H1 (cell line): ENCODE results near the gene HHAT. TPM values are rescaled to one million over a fixed set of nuclear protein-coding genes. Genes with fewer than 3 reads are reported as not detected.

Source experiments
- CTCF ChIA-PET: fragments of 300-600 bp; sonication (Branson Sonifier 250); formaldehyde crosslinking; loops from one replicate; lab custom pipeline; 2021; ENCODE audit not compliant: partially characterized antibody; lab: Charles Lee
- POLR2A ChIA-PET: fragments of 300-600 bp; sonication (Branson Sonifier 250); formaldehyde crosslinking; loops from one replicate; lab custom pipeline; 2021; ENCODE audit warnings: inconsistent platforms; ENCODE audit not compliant: partially characterized antibody; lab: Charles Lee
- DNase-seq, 2 experiments: peaks; one replicate each; pipeline versions ENCODE4 v3.0.0 to v3.0.0-alpha.2; 2010 to 2022; ENCODE audit warnings: low spot score in 2 of 2, low read depth in 1 of 2, mixed read lengths in 1 of 2
- FAIRE-seq: peaks from 2 replicates; lab custom pipeline; 2011; peaks lifted over from hg19 to GRCh38; lab: Jason Lieb, UNC
- H2AFZ ChIP-seq: 2 replicates; pipeline ENCODE4 v1.8.1; 2012; ENCODE audit warnings: low read length, inconsistent platforms
- H2AK5ac ChIP-seq: 2 replicates; pipeline ENCODE4 v1.6.1; 2013; ENCODE audit warnings: low read depth, low read length
- H2BK120ac ChIP-seq: replicated peaks from 2 replicates; pipeline ENCODE3; 2013; ENCODE audit warnings: low read depth, low read length, inconsistent platforms
- H2BK12ac ChIP-seq: 2 replicates; pipeline ENCODE4 v1.6.1; 2013; ENCODE audit warnings: low read depth, low read length
- H2BK15ac ChIP-seq: 2 replicates; pipeline ENCODE4 v1.6.1; 2013; ENCODE audit warnings: low read length
- H2BK20ac ChIP-seq: 2 replicates; pipeline ENCODE4 v1.6.1; 2013; ENCODE audit warnings: low read length
- H2BK5ac ChIP-seq: 2 replicates; pipeline ENCODE4 v1.6.1; 2013; ENCODE audit warnings: low read depth, low read length
- H3K14ac ChIP-seq: 2 replicates; pipeline ENCODE4 v1.6.1; 2013; ENCODE audit warnings: inconsistent platforms; ENCODE audit not compliant: insufficient read length
- H3K18ac ChIP-seq: 2 replicates; pipeline ENCODE4 v1.6.1; 2013; ENCODE audit warnings: low read length; ENCODE audit errors: extremely low read depth
- H3K23ac ChIP-seq: 2 replicates; pipeline ENCODE4 v1.6.1; 2013; ENCODE audit warnings: inconsistent platforms; ENCODE audit not compliant: insufficient read length
- H3K23me2 ChIP-seq: 2 replicates; pipeline ENCODE4 v1.6.1; 2013; ENCODE audit warnings: low read depth, low read length
- H3K27ac ChIP-seq: 2 replicates; pipeline ENCODE4 v1.6.1; 2011; ENCODE audit warnings: low read depth, low read length, inconsistent platforms
- H3K27me3 ChIP-seq, 4 experiments: replicated peaks in 1 of 4; 1 replicate in 1 of 4; 2 replicates in 3 of 4; pipeline versions ENCODE4 v1.6.1 to v1.8.1; 2011 to 2013; ENCODE audit warnings: low read length in 3 of 4, mild to moderate bottlenecking in 3 of 4, inconsistent platforms in 2 of 4, mixed read lengths in 2 of 4, moderate library complexity in 1 of 4; ENCODE audit not compliant: control insufficient read depth in 3 of 4, insufficient read depth in 3 of 4; ENCODE audit errors: extremely low read depth in 1 of 4
- H3K36me3 ChIP-seq, 4 experiments: 2 replicates each; pipeline versions ENCODE4 v1.6.1 to v1.8.1; 2011 to 2013; ENCODE audit warnings: mild to moderate bottlenecking in 4 of 4, low read length in 3 of 4, moderate library complexity in 2 of 4, control low read depth in 1 of 4, inconsistent platforms in 1 of 4; ENCODE audit not compliant: insufficient read depth in 4 of 4, control insufficient read depth in 2 of 4
- H3K4ac ChIP-seq: replicated peaks from 2 replicates; pipeline ENCODE3; 2013; ENCODE audit warnings: low read length, low read depth, mixed read lengths, inconsistent platforms; ENCODE audit not compliant: insufficient read length
- H3K4me1 ChIP-seq, 4 experiments: replicated peaks in 1 of 4; 1 replicate in 1 of 4; 2 replicates in 3 of 4; pipeline versions ENCODE4 v1.6.1 to v1.8.1; 2011 to 2013; ENCODE audit warnings: low read length in 3 of 4, inconsistent platforms in 2 of 4, mixed read lengths in 1 of 4; ENCODE audit not compliant: insufficient read depth in 4 of 4, control insufficient read depth in 3 of 4
- H3K4me2 ChIP-seq, 2 experiments: 2 replicates each; pipeline versions ENCODE4 v1.6.1 to v1.8.1; 2011 to 2013; ENCODE audit warnings: low read depth in 2 of 2, low read length in 2 of 2, control low read depth in 1 of 2, inconsistent platforms in 1 of 2, mild to moderate bottlenecking in 1 of 2; ENCODE audit not compliant: insufficient read depth in 1 of 2
- H3K4me3 ChIP-seq, 4 experiments: fragments of 200-600, 300-600 bp in 1 of 4; sonication (generic), shearing (Covaris generic), sonication (Bioruptor Twin) in 1 of 4; 2 replicates each; pipeline versions ENCODE4 v1.5.1 to v1.8.1; 2011 to 2016; ENCODE audit warnings: low read length in 4 of 4, low read depth in 3 of 4, control low read depth in 2 of 4, inconsistent platforms in 2 of 4, mild to moderate bottlenecking in 2 of 4, mixed read lengths in 1 of 4, moderate library complexity in 1 of 4; ENCODE audit not compliant: insufficient read depth in 2 of 4; ENCODE audit errors: extremely low read depth in 1 of 4
- H3K56ac ChIP-seq: replicated peaks from 2 replicates; pipeline ENCODE3; 2013; ENCODE audit warnings: low read depth, mild to moderate bottlenecking, mixed read lengths, low read length, inconsistent platforms; ENCODE audit not compliant: insufficient read length
- H3K79me1 ChIP-seq: 2 replicates; pipeline ENCODE4 v1.6.1; 2013; ENCODE audit warnings: low read depth, low read length, control low read depth
- H3K79me2 ChIP-seq, 2 experiments: 2 replicates each; pipeline versions ENCODE4 v1.6.1 to v1.8.1; 2012 to 2013; ENCODE audit warnings: low read length in 2 of 2, mild to moderate bottlenecking in 2 of 2, inconsistent platforms in 1 of 2; ENCODE audit not compliant: insufficient read depth in 2 of 2, control insufficient read depth in 1 of 2
- H3K9ac ChIP-seq, 4 experiments: replicated peaks in 1 of 4; 1 replicate in 1 of 4; 2 replicates in 3 of 4; pipeline versions ENCODE4 v1.6.1 to v1.8.1; 2011 to 2013; ENCODE audit warnings: low read depth in 3 of 4, low read length in 3 of 4, control low read depth in 2 of 4, mild to moderate bottlenecking in 2 of 4, moderate library complexity in 2 of 4, inconsistent platforms in 1 of 4; ENCODE audit errors: extremely low read depth in 1 of 4
- H3K9me3 ChIP-seq, 2 experiments: 2 replicates each; pipeline versions ENCODE4 v1.6.1 to v1.8.1; 2012 to 2013; ENCODE audit warnings: mild to moderate bottlenecking in 2 of 2, moderate library complexity in 2 of 2, control low read depth in 1 of 2, inconsistent platforms in 1 of 2, low read depth in 1 of 2, low read length in 1 of 2, mixed read lengths in 1 of 2; ENCODE audit not compliant: insufficient read depth in 2 of 2
- H4K20me1 ChIP-seq, 2 experiments: replicated peaks in 1 of 2; 2 replicates each; pipeline versions ENCODE3 to v1.8.1; 2011 to 2013; ENCODE audit warnings: inconsistent platforms in 2 of 2, low read length in 2 of 2, mild to moderate bottlenecking in 1 of 2; ENCODE audit not compliant: insufficient read depth in 2 of 2, control insufficient read depth in 1 of 2
- H4K5ac ChIP-seq: 2 replicates; pipeline ENCODE4 v1.6.1; 2013; ENCODE audit warnings: low read length, low read depth, mixed read lengths, inconsistent platforms; ENCODE audit not compliant: insufficient read length
- H4K8ac ChIP-seq: 2 replicates; pipeline ENCODE4 v1.8.0; 2013; ENCODE audit warnings: mild to moderate bottlenecking, moderate library complexity, low read length, inconsistent platforms; ENCODE audit not compliant: insufficient read depth; ENCODE audit errors: extremely low read depth
- H4K91ac ChIP-seq: replicated peaks from 2 replicates; pipeline ENCODE3; 2013; ENCODE audit warnings: low read length, mixed read lengths, inconsistent platforms; ENCODE audit not compliant: insufficient read length
- WGBS, 2 experiments: shearing (Covaris generic) in 1 of 2; methylation state at CpG; one replicate each; pipeline versions ENCODE4 v1.1.6 to v1.1.7; 2013 to 2015; ENCODE audit warnings: low lambda C conversion rate in 2 of 2, mixed read lengths in 2 of 2, inconsistent platforms in 1 of 2, low coverage in 1 of 2, missing lambda C conversion rate in 1 of 2; ENCODE audit not compliant: insufficient replicate concordance in 2 of 2, insufficient coverage in 1 of 2, insufficient read length in 1 of 2; ENCODE audit errors: extremely low coverage in 1 of 2, missing lambda C conversion rate in 1 of 2; 5-methylcytosine and 5-hydroxymethylcytosine counted together
- polyA plus RNA-seq, 7 experiments: library from polyadenylated mRNA; depleted of rRNA in 3 of 7; stranded (reverse) in 5 of 7; unstranded in 2 of 7; fragments of >200 nt in 5 of 7; fragments of 200-250 nt in 2 of 7; gene quantifications; 1 replicate in 5 of 7; 2 replicates in 1 of 7; 4 replicates in 1 of 7; pipeline versions ENCODE4 v1.2.1 to v1.2.3, GENCODE V29; 2011 to 2013; ENCODE audit warnings: missing spikeins in 2 of 7, mixed read lengths in 2 of 7
- total RNA-seq: library from RNA; stranded (reverse); fragmentation: NEBNext Ultra II Directional; extraction: Animal tissue kit (Norgen Biotek cat#: 25700); gene quantifications from 2 replicates; pipeline ENCODE4 v1.2.1, GENCODE V29; 2021
- TF ChIP-seq, protein P1 (sequence below): fragments of 300-600 bp; sonication (generic); IDR thresholded peaks from 2 replicates; pipeline ENCODE4 v1.7.1; 2012; ENCODE audit warnings: low read length, moderate library complexity, mild to moderate bottlenecking, inconsistent platforms; ENCODE audit not compliant: insufficient replicate concordance

HHAT gene
- total and polyA plus RNA-seq, 2 of the 8 experiments (the other 6 are each of a cell fraction or from before 2014, with no cell fraction given), result 0.15 to 0.51 TPM

DNA sequence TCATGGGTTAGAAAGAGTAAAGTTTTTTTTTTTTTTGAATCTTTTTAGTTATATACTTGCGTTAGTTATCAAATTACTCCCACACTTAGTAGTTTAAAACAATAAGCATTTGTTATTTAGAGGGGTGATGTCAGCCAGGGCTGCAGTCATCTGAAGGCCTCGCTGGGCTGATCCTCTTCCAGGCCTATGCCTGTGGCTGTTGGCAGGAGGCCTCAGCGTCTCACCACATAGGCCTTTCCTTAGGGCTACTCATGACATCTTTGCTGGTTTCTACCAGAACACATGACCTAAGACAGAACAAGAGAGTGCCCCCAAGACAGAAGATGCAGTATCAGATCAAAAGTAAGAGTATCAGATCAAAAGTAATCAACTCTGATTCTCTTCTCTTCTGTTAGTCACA lies 167.4 kb downstream of the HHAT start:
- no peaks in the 10 kb centered on the region for H3K4me1 ChIP-seq
- no peaks in the 10 kb centered on the region for H3K23me2 ChIP-seq
- no peak overlapping the region for H4K5ac ChIP-seq
- FAIRE-seq, result no peak
- ChIA-PET CTCF (no interaction called here), POLR2A (no interaction called here)
- H3K4me2 ChIP-seq, result no peak overlapping the region
- H2BK15ac ChIP-seq, result no peak overlapping the region
- no peaks in the 10 kb centered on the region for H3K79me1 ChIP-seq
- no peaks in the 10 kb centered on the region for H3K27me3 ChIP-seq
- H3K4me3 ChIP-seq, result no peak overlapping the region
- H3K79me2 ChIP-seq, result no peaks in the 10 kb centered on the region
- no peak overlapping the region for H3K18ac ChIP-seq
- no peaks in the 10 kb centered on the region for H4K20me1 ChIP-seq
- H3K23ac ChIP-seq, result no peak overlapping the region
- H3K9ac ChIP-seq, result no peak overlapping the region
- H4K8ac ChIP-seq, result no peak overlapping the region
- no peak overlapping the region for H2BK120ac ChIP-seq
- H2BK20ac ChIP-seq, result no peak overlapping the region
- H3K9me3 ChIP-seq, result no peaks in the 10 kb centered on the region
- H3K56ac ChIP-seq, result no peak overlapping the region
- H3K36me3 ChIP-seq, result no peaks in the 10 kb centered on the region
- H3K4ac ChIP-seq, result no peak overlapping the region
- no peak overlapping the region for H3K27ac ChIP-seq
- H3K14ac ChIP-seq, result no peak overlapping the region
- no peak for DNase-seq
- 78% methylated on average over 3 of the region's 3 CpGs; no CpG with 5 or more reads in 1 of the 2 experiments for WGBS, 2 experiments
- H2AFZ ChIP-seq, result no peak overlapping the region
- H2BK5ac ChIP-seq, result no peak overlapping the region
- no peak overlapping the region for H2AK5ac ChIP-seq
- no peak overlapping the region for H4K91ac ChIP-seq
- H2BK12ac ChIP-seq, result no peak overlapping the region
- TF ChIP-seq, protein P1, sequence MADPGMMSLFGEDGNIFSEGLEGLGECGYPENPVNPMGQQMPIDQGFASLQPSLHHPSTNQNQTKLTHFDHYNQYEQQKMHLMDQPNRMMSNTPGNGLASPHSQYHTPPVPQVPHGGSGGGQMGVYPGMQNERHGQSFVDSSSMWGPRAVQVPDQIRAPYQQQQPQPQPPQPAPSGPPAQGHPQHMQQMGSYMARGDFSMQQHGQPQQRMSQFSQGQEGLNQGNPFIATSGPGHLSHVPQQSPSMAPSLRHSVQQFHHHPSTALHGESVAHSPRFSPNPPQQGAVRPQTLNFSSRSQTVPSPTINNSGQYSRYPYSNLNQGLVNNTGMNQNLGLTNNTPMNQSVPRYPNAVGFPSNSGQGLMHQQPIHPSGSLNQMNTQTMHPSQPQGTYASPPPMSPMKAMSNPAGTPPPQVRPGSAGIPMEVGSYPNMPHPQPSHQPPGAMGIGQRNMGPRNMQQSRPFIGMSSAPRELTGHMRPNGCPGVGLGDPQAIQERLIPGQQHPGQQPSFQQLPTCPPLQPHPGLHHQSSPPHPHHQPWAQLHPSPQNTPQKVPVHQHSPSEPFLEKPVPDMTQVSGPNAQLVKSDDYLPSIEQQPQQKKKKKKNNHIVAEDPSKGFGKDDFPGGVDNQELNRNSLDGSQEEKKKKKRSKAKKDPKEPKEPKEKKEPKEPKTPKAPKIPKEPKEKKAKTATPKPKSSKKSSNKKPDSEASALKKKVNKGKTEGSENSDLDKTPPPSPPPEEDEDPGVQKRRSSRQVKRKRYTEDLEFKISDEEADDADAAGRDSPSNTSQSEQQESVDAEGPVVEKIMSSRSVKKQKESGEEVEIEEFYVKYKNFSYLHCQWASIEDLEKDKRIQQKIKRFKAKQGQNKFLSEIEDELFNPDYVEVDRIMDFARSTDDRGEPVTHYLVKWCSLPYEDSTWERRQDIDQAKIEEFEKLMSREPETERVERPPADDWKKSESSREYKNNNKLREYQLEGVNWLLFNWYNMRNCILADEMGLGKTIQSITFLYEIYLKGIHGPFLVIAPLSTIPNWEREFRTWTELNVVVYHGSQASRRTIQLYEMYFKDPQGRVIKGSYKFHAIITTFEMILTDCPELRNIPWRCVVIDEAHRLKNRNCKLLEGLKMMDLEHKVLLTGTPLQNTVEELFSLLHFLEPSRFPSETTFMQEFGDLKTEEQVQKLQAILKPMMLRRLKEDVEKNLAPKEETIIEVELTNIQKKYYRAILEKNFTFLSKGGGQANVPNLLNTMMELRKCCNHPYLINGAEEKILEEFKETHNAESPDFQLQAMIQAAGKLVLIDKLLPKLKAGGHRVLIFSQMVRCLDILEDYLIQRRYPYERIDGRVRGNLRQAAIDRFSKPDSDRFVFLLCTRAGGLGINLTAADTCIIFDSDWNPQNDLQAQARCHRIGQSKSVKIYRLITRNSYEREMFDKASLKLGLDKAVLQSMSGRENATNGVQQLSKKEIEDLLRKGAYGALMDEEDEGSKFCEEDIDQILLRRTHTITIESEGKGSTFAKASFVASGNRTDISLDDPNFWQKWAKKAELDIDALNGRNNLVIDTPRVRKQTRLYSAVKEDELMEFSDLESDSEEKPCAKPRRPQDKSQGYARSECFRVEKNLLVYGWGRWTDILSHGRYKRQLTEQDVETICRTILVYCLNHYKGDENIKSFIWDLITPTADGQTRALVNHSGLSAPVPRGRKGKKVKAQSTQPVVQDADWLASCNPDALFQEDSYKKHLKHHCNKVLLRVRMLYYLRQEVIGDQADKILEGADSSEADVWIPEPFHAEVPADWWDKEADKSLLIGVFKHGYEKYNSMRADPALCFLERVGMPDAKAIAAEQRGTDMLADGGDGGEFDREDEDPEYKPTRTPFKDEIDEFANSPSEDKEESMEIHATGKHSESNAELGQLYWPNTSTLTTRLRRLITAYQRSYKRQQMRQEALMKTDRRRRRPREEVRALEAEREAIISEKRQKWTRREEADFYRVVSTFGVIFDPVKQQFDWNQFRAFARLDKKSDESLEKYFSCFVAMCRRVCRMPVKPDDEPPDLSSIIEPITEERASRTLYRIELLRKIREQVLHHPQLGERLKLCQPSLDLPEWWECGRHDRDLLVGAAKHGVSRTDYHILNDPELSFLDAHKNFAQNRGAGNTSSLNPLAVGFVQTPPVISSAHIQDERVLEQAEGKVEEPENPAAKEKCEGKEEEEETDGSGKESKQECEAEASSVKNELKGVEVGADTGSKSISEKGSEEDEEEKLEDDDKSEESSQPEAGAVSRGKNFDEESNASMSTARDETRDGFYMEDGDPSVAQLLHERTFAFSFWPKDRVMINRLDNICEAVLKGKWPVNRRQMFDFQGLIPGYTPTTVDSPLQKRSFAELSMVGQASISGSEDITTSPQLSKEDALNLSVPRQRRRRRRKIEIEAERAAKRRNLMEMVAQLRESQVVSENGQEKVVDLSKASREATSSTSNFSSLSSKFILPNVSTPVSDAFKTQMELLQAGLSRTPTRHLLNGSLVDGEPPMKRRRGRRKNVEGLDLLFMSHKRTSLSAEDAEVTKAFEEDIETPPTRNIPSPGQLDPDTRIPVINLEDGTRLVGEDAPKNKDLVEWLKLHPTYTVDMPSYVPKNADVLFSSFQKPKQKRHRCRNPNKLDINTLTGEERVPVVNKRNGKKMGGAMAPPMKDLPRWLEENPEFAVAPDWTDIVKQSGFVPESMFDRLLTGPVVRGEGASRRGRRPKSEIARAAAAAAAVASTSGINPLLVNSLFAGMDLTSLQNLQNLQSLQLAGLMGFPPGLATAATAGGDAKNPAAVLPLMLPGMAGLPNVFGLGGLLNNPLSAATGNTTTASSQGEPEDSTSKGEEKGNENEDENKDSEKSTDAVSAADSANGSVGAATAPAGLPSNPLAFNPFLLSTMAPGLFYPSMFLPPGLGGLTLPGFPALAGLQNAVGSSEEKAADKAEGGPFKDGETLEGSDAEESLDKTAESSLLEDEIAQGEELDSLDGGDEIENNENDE, result no peak
